Measurements from ENCODE around the gene C8G.

Gene C8G

GRCh38 chr9:136921307-136921706, 23.7 kb upstream of the C8G start:
- no peak for DNase-seq

- no peak for DNase-seq
Observed at GRCh38 chr9:136921718-136922117, 23.3 kb upstream of the C8G start.

GRCh38 chr9:136922540-136922939, 22.5 kb upstream of the C8G start:
- no peak for DNase-seq

- no peak for DNase-seq
Observed at GRCh38 chr9:136923881-136924280, 21.2 kb upstream of the C8G start.

DNA sequence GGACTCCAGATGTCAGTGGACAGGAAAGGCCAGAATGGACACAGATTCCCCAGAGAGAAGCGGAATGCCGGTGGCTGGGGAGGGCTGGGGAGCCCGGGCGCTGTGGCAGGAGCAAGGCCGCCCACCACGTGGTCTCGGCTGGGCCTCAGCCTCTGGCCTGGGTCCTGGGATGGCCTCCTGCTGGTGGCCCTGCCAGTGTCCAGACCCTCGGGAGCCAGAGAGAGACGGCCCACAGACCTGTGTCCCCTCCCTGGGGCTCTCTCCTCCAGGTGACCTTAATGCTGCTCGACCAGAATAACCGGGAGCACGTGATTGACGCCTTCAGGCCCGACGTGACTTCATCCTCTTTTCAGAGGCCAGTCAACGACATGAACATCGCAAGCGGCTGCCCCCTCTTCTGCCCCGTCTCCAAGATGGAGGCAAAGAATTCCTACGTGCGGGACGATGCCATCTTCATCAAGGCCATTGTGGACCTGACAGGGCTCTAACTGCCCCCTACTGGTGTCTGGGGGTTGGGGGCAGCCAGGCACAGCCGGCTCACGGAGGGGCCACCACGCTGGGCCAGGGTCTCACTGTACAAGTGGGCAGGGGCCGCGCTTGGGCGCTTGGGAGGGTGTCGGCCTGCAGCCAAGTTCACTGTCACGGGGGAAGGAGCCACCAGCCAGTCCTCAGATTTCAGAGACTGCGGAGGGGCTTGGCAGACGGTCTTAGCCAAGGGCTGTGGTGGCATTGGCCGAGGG, 19.5 kb upstream of the C8G start:
- DNase-seq, result no peak

GRCh38 chr9:136926154-136926704, 18.8 kb upstream of the C8G start:
- no peak for DNase-seq

DNA sequence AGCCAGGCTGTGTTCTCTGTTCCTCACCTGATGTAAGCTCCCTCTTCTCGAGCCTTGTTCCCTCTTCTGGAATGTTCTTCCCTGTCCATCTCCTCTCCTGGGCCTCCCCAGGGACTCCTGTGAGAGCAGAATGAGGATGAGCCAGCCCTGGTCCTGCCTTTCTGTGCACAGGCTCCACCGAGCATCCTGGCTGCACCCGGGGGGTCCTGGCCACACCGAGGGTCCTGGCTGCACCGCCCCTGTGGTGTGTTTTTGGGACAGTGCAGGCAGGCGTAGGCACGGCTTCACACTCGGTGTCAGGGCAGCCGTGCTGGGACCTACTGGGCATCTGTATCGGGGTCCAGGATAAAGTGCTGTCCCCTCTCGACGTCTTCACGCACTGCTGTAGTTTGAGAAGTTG, 18.3 kb upstream of the C8G start:
- no peak for DNase-seq

GRCh38 chr9:136927343-136928271, 17.4 kb upstream of the C8G start:
- DNase-seq, result peak; percentile 38 to 48 (median 38)

- peak; percentile 82 to 89 (median 84) for DNase-seq
Observed at GRCh38 chr9:136928591-136928990, 16.5 kb upstream of the C8G start.

DNA sequence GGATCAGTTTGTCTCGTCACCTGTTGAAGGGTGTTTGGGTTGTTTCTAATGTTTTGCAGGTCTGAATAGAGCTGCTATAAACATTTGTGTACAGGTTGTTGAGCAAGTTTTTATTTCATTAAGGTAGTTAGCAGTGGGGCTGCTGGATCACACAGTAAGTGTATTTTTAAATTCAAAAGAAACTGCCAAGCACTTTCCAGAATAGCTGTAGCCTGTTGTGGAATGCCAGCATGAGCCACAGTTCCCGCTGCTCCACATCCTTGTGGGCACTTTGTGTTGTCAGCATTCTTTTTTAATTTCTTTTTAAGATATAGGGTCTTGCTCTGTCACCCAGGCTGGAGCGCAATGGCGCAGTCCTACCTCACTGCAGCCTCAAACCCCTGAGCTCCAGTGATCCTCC, 15.0 kb upstream of the C8G start:
- DNase-seq, result no peak

DNA sequence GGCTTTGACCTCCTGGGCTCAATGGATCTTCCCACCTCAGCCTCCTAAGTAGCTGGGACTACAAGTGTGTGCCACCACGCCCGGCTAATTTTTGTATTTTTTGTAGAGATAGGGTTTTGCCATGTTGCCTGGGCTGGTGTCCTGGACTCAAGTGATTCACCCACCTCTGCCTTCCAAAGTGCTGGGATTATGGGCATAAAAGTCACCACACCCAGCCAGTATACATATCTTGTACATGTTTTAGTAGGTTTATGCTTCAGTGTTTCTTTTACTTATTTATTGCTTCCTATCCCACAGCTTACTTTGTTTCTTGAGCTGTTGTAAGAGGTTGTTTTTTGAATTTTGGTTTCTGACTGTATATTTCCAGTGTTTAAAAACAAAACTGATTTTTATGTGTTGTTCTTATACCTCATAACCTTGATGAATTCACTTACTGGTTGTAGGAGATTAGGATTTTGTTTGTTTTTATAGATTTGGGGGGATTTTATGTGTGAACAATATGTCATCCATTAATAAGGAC, 13.4 kb upstream of the C8G start:
- peak in 2 of 3 donors; percentile 11 to 29 for DNase-seq

DNA sequence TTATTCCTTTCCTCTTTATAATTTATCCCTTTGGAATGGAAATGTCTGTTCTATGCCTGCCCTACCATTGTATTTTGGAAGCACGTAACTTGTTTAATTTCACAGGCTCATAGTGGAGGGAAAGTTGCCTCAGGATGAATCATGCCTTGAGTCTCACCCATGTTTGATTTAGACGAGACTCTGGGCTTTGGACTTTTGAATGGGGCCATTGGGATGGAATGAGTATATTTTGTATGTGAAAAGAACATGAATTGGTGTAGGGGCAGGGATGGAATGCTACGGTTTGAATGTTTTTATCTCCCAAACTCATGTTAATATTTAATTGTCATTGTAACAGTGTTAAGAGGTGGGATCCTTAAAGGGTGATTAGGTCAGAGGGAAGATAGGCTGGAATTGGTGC, 10.8 kb upstream of the C8G start:
- DNase-seq, result no peak

DNA sequence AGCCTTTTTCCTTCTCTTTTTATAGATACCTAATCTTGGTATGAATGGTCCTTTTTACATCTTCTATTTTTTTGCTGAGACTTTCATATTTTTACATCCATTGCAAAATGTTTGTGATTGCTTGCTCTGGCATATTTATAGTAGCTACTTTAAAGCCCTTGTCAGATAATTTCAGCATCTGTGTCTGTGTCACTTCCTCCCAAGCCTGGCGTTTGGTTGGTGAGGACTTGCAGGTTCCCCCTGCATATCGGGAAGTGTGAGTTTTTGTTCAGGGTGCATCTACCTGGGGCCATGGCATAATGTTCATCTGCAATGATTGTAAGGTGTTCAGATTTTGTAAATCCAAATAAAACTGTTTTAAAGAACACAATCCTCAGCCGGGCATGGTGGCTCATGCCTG, 9.4 kb upstream of the C8G start:
- DNase-seq, result peak; percentile 29 to 40 (median 38)

DNA sequence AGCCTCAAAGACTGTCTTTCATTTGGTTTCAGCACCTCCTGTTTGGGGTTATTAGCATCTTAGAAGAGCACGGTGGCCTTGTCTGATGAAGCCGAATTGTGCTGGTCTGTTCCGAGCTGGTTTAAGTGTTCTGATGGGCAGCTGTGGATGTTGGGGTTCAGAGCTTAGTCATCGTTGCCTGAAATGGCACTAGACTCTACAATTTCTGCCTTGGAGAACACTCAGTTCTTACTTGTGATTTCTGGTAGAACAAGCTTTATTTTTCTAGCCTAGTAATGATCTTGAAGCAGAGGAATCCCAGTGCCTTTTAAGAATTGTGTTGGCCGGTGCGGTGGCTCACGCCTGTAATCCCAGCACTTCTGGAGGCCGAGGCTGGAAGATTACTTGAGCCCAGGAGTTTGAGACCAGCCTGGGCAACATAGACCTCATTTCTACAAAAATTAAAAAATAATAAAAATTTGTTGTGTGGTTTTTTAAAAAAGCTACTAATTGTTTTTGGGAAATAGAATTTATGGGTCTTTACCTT, 8.3 kb upstream of the C8G start:
- DNase-seq, result no peak

DNA sequence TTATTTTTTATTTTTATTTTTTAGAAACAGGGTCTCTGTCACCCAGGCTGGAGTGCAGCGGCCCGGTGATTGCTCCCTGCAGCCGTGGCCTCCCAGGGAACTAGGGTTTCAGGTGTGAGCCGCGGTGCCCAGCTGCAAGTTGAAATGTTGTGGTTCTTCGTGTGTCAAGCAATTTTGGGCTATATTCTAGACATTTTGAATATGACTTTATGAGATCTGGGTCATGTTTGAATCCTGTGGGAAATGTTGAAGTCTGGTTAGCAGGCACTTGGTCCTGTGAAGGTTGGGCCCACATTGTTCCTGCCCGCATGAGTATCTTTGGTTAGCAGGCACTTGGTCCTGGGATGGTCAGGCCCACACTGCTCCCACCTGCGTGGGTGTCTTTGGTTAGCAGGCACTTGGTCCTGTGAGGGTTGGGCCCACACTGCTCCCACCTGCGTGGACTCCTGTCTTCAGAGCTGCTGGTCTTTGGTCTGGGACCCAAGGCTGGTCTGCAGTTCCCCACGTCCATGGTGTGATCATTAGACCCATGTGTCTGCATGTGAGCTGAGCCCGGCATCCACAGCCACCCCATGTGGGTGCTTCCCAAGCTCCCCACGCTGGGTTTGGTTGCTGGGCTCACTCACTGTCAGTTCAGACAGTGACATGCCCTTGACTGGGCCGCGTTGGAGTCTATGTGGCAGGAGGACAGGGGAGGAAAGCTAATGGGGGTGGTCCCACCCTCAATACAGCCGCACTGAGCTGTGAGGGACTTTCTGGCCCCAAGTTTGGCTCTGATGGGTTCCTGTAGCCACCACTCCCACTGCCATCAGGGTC, 7.6 kb upstream of the C8G start:
- no peak for DNase-seq

DNA sequence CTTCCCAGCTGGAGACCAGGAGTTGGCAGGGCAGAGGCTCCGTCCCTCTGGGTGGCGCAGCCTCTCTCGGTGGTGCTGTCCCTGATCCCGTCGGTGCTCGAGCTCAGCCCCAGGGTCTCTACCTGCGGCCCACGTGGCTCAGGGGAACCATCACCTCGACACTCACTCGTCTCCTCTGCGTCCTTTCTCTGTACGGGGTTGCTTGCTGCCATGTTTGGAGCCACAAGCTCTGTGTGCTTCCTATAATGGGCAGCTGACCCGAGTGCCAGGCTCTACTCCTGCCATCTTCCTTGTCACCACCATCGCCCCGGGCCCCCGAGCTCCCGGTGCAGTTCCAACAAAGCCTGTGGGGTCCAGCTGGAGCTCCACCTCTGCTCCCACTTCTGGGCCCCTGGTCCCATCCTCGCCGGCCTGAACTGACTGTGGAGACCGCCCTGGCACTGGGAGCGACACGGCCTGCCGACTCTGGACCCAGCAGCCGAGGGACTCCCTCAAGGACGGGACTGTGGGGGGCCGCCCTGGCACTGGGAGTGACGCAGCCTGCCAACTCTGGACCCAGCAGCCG, 5.5 kb upstream of the C8G start:
- no peak for DNase-seq

DNA sequence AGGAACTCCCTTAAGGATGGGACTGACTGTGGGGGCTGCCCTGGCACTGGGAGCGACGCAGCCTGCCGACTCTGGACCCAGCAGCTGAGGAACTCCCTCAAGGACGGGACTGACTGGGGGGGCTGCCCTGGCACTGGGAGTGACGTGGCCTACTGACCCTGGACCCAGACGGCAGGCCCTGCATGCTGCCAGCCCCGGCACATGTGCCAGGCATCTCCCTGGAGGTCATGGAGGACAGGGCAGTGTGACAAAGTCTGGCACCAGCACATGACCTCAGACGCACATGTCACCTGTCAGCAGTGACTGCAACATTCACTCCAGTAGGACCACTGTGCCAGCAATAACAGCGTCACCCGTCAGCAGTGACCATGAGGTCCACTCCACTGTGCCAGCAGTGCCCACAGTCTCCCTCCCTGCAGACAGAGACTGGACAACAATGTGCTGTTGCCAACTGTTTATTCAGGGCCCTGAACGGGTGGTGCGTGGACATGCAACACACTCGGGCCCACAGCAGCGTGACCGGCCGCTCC, 5.0 kb upstream of the C8G start:
- DNase-seq, result no peak

DNA sequence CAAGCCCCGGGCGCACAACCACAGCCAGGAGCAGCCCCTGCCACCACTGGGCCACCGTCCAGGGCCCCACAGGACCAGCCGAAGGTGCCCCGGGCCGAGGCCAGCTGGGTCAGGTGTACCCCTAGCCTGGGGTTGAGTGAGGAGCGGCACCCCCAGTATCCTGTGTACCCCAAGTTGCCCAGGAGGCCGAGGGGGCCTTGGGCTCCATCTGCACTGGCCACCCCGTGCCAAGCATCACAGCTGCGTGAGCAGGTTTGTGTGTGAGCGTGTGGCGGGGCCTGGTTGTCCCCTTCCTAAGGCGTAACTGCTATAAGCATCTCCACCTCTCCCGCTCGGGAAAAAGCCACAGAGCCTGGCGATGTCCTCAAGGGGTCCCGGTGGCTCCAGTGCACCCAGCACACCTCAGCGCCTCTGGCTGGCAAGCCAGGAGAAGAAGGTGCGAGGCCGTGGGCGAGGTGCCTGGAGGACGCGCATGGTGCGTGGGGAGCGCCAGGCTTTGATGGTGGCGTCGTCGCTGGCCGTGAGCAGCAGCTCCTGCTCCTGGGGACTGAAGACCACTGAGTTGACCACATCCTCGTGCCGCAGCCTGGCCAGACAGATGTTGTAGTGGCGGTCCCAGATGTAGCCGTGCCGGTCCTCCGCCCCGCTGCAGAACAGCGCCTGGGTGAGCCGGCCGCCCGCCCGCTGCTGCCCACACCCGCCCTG, 4.4 kb upstream of the C8G start:
- DNase-seq, result no peak

GRCh38 chr9:136941231-136942111, 3.6 kb upstream of the C8G start:
- no peak for DNase-seq

All from suppressor macrophage treated with lipopolysaccharide for 1 hour (primary cell).